Activated naive CD4-positive, alpha-beta T cell treated with anti-CD3 and anti-CD28 coated beads, Interleukin-2, amount 50 U/mL, for 72 hours (primary cell): ENCODE results near the gene GMEB2. TPM values are rescaled to one million over a fixed set of nuclear protein-coding genes. Genes with fewer than 3 reads are reported as not detected.

Experiments used
- ATAC-seq, 2 donors: fragments of 150-1000 bp; cut with Tn5 transposase; 2 replicates each; pipeline ENCODE4 v1.10.0; 2021; ENCODE audit warnings: mild to moderate bottlenecking in 2 of 2, moderate library complexity in 2 of 2
- DNase-seq, 2 donors: peaks; one replicate each; pipeline ENCODE4 v3.0.0; 2021 to 2022; ENCODE audit warnings: low spot score in 2 of 2
- H3K27ac Mint-ChIP-seq, 2 donors: one replicate each; pipeline ENCODE4 v1.8.0; 2022; ENCODE audit warnings: mild to moderate bottlenecking in 2 of 2, mixed read lengths in 2 of 2
- H3K36me3 Mint-ChIP-seq, 2 donors: one replicate each; pipeline ENCODE4 v1.8.0; 2022; ENCODE audit warnings: mixed read lengths in 2 of 2
- H3K9me3 Mint-ChIP-seq, 2 donors: one replicate each; pipeline ENCODE4 v1.8.0; 2022; ENCODE audit warnings: mixed read lengths in 2 of 2
- total RNA-seq, 2 donors: library from RNA; stranded (reverse); gene quantifications; one replicate each; pipeline ENCODE4 v1.2.3, GENCODE V29; 2022

GMEB2 gene
- total RNA-seq, 2 donors from 2014 or later = 11.3 to 24.0 TPM

DNA sequence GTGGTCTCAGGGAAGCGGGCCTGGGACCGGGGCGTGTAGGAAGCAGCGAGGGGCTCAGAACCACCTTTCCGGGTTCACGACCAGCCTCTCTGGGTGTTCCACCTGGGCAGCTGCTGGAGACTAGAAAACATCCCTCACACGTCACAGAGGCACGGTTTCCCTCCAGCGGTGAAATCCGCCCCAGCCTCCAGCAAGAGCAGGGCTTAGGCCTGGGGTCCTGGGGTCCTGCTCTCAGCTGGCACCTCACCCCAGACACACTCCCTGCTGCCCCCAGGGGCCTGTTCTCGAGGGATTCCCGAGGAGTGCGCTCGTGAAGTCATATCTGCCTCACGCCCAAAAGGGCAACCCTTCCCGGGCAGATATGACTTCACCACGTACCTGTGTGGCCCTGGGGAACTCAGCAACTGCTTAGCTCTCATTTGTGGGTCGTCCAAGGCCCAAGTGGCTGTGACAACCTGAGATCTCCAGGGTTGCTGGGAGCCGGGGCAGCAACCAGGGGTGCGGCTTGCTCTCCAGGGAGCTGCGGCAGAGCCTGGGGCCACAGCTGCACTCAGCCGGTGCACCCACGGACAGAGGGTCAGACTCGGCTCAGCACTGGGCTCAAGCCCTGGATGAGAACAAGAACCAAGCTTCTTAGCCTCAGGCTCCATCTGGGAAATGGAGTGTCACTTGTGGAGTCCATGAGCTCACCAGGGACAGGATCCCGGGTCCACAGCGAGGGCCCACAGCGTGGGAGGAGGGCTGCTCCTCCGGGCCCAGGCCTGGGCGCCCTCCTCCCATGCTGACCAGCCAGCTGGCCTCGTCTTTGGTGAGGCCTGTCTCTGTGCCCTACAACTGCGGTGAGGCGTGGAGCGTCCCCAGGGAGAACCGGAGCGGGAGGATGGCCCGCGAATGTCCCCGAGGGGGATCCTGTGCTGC, 72.3 kb downstream of the GMEB2 start:
- no peak overlapping the region for H3K27ac Mint-ChIP-seq
- no peak for DNase-seq
- no peak for ATAC-seq
- no peaks in the 10 kb centered on the region for H3K9me3 Mint-ChIP-seq
- no peaks in the 10 kb centered on the region for H3K36me3 Mint-ChIP-seq

DNA sequence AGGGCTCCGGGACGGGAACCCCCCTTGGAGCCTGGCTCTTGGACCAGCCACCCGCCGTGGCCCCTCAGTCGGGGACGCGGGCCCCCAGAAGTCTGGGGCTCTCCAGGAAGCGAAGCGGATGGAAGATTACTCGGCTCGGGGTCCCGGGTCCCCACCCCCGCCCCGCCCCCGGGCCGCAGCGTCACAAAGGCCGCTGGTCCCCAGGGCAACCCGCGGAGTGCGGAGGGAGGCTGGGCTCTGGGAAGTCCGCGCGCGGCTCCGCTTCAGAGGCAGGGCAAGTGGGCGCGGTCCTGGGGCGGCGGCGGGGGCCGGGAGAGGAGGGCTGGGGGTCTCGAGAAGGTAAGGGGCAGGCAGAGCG, 73.0 kb downstream of the GMEB2 start, which contains the start of gene FNDC11:
FNDC11 (plus strand) TSS at position 227 of the 358 bp plus-strand sequence. CDS start 1,505 bp downstream, outside the sequence.
- H3K36me3 Mint-ChIP-seq = no peaks in the 10 kb centered on the region
- H3K9me3 Mint-ChIP-seq = no peaks in the 10 kb centered on the region
- H3K27ac Mint-ChIP-seq = peak within 1 kb of the TSS in 1 of 2 donors; percentile 72
- ATAC-seq = peak; percentile 34 to 38
- no peak for DNase-seq

DNA sequence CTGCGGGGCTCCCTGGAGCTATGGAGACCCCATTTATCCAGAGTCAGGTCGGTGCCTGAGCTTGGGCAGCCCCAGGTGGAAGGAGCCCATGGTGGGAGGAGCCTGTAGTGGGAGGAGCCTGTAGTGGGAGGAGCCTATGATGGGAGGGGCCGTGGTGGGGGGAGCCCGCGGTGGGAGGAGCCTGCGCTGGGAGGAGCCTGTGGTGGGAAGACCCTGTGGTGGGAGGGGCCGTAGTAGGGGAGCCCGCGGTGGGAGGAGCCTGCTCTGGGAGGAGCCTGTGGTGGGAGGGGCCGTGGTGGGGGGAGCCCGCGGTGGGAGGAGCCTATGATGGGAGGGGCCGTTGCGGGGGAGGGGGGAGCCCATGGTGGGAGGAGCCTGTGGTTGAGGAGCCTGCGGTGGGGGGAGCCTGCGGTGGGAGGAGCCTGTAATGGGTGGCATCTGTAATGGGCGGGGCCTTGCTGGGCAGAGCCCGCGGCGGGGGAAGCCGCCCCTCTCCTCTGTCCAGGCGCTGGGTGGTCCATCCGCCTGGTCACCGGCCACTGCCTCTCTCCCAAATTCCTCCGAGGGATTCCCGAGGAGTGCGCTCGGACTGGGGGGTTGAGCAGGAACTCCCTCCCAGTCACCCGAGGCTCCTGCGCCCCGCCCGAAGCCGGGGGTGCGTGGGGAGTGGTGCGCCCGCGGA, 73.5 kb downstream of the GMEB2 start:
- Mint-ChIP-seq H3K36me3 (no peaks in the 10 kb centered on the region), H3K27ac (peak overlapping the region in 1 of 2 donors; percentile 72), H3K9me3 (no peaks in the 10 kb centered on the region)
- peak; percentile 43 to 78 for ATAC-seq
- peak in 1 of 2 donors; percentile 83 for DNase-seq

DNA sequence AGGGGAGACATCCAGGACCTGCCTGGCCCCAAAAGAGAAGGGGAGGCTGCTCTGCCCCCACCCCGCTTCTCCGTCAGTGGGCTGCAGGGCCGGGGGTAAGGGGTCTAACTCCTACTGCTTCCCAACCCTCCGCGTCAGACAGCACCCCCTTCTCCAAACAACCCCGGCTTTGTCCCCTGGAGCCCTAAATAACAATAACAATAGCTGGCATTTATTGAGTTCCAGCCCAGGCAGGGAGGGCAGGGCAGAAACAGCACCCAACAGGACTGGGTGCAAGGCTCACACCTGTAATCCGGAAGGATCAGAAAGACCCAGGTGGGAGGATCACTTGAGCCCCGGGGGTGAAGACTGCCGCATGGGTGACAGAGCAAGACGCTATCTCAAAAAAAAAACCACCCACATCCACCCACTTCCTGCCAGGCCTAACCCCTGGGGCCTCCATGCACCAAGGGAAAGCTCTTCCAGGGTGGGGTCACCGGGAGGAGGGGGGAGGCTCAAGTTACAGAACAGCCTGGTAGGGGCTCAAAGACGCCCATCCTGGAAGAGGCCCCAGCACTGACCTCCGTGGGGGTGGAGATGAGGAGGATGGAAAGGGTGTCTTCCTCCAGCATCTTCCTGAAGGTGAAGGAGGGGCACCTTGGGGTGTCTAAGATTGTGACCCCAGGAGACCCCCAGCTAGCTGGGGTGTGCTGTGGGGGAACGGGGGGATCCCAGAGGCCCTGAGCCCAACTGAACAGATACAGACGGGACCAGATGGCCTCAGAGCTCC, 74.2 kb downstream of the GMEB2 start:
- peak overlapping the region in 1 of 2 donors; percentile 72 for H3K27ac Mint-ChIP-seq
- H3K36me3 Mint-ChIP-seq = no peaks in the 10 kb centered on the region
- peak; percentile 14 to 36 for ATAC-seq
- DNase-seq = no peak
- no peaks in the 10 kb centered on the region for H3K9me3 Mint-ChIP-seq

DNA sequence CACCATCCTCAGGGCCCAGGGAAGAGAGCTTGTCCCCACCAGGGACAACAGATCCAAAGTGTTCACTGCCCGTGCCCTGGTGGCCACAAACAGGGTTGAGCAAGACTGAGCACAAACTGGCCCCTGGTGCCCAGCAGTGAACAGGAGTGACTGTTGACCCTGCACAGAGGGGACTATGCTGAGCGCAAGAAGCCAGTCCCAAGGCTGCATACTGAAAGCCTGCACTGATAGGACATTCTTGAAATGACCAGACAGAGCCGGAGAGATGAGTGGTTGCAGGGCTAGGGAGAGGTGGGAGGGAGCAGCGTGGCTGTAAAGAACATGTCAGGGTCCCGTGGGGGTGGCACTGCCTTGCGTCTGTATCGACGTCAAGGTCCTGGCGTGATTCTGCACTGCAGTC, 75.8 kb downstream of the GMEB2 start:
- no peak overlapping the region for H3K27ac Mint-ChIP-seq

DNA sequence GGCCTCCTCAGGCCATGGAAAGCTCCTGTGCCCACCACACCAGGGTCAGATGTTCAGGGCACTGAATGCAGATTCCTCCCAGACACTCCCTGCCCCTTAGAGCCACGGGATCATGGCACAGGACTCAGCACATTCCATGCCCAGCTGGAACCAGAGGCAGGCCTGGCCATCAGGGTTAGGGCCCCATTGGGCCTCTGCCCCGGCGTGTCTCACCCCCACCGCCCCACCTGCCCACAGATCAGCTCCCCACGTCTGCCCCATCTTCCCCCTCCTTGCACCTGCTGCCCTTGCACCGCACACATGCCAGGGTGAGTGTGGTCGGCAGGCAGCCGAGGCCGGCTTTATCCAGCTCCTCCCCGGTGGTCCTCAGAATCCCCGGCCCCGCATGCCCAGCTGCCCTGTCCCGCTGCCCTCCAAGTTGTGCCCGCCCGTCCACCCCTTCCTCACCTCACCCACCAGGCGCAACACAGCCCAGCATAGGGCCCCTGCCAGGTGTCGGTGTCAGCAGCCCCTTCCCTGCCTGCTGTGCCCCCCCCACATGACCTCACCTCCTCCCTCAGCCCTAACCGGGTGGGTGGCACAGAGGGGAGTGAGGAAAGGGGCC, 77.1 kb downstream of the GMEB2 start:
- Mint-ChIP-seq H3K27ac (no peak overlapping the region), H3K36me3 (no peaks in the 10 kb centered on the region), H3K9me3 (no peaks in the 10 kb centered on the region)
- ATAC-seq = no peak
- DNase-seq = no peak

More for the DNA sequence above, 75.8 kb downstream of the GMEB2 start:
- H3K9me3 Mint-ChIP-seq = no peaks in the 10 kb centered on the region
- no peaks in the 10 kb centered on the region for H3K36me3 Mint-ChIP-seq
- DNase-seq (no peak), ATAC-seq (no peak)

DNA sequence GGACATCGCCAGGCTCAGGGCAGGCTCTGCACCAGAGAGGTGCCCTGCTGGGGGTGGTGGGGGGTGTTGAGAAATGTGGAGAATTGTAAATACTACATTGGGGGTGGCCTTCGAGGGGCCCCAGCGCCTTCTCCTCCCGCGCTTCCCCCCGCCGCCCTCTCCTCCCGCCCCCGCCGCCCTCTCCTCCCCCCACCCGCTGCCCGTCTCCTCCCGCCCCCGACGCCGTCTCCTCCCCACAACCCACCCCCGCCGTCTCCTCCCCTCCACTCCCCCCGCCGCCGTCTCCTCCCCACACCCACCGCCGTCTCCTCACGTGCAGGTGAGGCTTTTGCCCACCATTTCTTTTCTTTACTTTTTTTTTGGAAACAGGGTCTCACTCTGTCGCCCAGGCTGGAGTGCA, 77.9 kb downstream of the GMEB2 start:
- no peak for ATAC-seq
- no peak overlapping the region for H3K27ac Mint-ChIP-seq
- H3K9me3 Mint-ChIP-seq = no peaks in the 10 kb centered on the region

DNA sequence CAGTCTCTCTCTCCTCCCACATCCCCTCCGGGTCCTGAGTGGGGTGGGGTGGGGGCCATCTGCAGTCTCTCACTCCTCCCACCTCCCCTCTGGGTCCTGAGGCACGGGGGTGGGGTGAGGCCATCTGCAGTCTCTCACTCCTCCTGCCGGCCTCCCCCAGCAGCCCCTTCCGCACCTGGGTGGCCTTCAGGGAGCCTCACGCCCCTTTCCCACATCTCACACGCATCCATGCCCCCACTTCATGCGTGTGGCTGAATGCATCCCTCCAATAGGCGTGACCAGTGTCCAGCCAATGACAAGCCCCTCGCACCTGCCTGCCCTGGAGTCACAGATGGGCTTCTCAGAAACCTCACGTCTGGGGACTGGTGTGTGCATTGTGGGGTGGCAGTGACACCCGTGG, 78.4 kb downstream of the GMEB2 start:
- DNase-seq = no peak
- H3K9me3 Mint-ChIP-seq = no peaks in the 10 kb centered on the region
- ATAC-seq = no peak
- no peak overlapping the region for H3K27ac Mint-ChIP-seq
- no peaks in the 10 kb centered on the region for H3K36me3 Mint-ChIP-seq

More for the DNA sequence above, 77.9 kb downstream of the GMEB2 start:
- H3K36me3 Mint-ChIP-seq = no peaks in the 10 kb centered on the region
- DNase-seq = no peak

DNA sequence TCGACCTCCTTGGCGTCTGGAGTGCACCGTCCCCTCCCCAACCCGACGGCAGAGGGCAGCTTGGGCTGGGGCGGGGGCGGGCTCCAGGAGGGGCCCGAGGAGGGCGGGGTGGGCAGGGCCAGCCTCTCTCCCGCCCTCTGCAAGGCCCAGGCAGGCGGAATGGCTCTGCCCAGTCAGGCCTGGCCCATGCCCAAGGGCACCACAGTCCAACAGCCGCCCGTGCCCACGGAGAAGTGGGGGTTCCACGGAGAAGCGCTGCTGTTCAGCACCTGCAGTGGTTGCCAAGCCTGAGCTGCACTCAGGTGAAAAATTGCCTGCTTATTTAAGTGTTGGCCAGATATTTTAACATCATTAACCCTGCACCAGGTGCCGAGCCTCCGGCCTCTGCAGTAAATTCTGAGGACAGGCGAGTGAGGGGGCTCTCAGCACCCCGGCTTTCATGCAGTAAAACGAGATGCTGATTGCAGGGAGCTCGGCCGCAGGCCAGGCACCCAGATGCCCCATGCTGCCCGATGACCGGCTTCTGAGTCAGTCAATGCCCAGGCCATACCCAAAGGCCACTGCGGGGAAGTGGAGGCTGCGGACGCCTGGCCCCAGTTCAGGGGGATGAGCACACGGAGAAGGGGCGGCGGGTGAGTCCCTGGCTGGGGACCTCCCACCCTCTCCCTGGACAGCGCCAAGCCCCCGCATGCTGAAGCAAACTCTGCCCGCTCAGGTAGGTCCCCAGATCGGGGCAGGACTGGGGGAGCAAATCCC, 79.0 kb downstream of the GMEB2 start, which contains the start of gene SRMS:
SRMS (minus strand) TSS at position 25 of the 756 bp plus-strand sequence. CDS start 286 bp downstream, outside the sequence.
- DNase-seq = no peak
- no peaks in the 10 kb centered on the region for H3K9me3 Mint-ChIP-seq
- ATAC-seq = no peak
- no peak within 1 kb of the TSS for H3K27ac Mint-ChIP-seq
- H3K36me3 Mint-ChIP-seq = no peaks in the 10 kb centered on the region

DNA sequence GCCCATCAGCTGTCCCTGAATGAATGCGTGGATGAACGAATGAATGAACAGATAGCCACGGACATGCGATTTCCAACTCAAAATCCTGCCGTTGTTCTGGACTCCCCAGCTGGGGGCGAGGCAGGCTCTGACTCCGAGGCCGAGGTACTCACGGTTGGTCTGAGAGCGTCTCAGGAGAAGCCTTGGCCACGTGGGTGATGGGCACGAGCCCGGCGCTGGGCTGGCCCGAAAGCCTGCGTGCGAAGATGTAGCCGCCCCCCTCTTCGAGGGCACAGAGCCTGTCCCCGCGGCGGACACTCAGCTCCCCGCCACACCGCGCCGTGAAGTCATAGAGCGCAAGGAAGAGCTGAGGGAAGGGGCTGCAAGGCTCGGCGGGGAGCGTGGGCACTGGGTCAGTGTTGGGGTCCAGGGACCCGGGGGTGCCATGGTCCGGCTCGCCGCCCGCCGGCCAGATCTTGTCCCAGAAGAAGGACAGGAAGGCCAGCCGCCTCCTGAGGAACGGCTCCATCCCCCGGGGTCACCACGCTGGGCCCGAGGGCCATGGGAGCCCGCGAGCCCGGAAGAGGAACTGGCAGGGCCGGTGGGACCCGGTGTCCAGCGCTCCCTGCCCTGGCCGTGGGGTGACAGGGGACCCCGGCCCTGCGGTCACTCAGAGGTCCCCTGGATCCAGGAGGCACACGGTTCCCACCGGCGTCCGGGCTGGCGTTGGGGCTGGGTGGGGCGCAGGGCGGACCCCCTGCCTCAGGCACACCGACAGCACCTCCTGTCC, 79.8 kb downstream of the GMEB2 start:
- no peak for ATAC-seq
- Mint-ChIP-seq H3K36me3 (no peaks in the 10 kb centered on the region), H3K9me3 (no peaks in the 10 kb centered on the region), H3K27ac (no peak overlapping the region)
- DNase-seq = no peak

DNA sequence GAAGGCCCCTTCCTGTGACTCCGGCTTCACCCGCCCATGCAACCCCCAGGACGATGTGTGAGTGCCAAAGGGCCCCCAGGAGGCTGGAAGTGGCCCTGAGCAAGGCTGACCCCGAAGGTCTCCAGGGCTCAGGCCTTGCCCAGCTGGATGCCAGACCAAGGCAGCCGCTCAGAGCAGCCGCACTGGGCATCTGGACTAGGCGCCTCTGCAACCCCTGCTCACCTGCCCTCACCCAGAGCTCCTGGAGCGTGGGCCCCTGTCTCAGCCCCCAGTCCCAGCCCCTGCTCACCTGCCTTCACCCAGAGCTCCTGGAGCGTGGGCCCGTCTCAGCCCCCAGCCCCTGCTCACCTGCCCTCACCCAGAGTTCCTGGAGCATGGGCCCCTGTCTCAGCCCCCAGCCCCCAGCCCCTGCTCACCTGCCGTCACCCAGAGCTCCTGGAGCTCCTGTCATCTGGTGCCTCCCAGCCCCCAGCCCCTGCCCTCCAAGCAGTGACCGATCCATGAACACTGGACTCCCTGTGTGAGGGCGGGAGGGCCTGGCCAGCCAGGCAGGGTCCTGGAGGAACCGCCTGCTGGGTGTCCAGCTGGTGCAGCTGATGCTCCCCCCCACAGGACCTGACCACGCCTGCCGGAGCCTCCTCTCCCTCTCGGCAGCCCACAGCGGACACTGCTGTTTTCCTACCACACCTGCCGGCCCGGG, 80.5 kb downstream of the GMEB2 start:
- H3K27ac Mint-ChIP-seq = no peak overlapping the region
- DNase-seq (no peak), ATAC-seq (no peak)
- H3K36me3 Mint-ChIP-seq = no peaks in the 10 kb centered on the region
- no peaks in the 10 kb centered on the region for H3K9me3 Mint-ChIP-seq

DNA sequence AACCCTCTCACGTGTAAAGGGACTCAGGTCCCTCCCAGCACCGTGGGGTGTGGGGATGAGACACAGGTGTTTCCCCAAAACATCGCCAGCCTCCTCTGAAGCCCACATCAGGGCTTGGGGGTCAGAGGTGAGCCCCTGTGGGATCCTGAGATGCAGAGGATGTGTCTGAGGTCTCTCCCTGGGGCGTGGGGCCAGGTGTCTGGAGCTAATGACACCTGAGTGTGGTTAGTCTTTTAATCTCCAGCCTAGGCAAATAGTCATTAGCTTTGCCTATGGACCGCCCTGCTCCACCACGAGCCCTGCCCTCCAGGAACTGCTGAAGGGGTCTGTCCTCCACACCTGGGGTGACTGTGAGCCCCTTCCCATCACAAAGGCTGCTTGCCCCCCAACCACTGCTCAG, 81.1 kb downstream of the GMEB2 start:
- Mint-ChIP-seq H3K36me3 (no peaks in the 10 kb centered on the region), H3K27ac (no peak overlapping the region), H3K9me3 (no peaks in the 10 kb centered on the region)
- ATAC-seq = no peak
- no peak for DNase-seq

DNA sequence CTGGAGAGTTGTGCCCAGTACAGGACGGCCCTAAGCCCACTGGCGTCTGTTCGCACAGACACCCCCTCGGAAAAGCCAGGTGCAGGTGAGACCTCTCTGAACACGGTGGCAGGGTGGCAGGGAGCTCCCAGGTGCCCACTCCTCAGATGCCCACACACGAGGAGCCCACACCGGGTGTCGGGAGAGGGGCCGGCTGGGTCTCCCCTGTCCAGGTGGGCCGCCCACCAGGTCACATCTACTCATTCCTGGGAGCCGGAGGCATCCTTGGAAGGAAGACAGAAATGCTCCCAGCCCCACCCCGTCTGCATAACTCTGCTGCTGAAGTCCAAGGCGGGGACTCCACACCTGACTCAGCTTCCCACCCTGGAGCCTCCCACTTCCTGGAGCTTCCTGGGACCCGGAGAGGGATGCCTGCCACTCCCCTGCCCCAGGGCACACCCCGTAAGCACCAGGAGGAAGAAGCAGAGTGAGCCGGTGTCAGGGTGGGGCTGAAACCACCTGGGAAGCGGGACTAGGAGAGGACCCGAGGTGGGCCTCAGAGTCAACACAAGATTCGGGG, 81.9 kb downstream of the GMEB2 start:
- ATAC-seq (no peak), DNase-seq (no peak)
- Mint-ChIP-seq H3K36me3 (no peaks in the 10 kb centered on the region), H3K27ac (no peak overlapping the region), H3K9me3 (no peaks in the 10 kb centered on the region)

DNA sequence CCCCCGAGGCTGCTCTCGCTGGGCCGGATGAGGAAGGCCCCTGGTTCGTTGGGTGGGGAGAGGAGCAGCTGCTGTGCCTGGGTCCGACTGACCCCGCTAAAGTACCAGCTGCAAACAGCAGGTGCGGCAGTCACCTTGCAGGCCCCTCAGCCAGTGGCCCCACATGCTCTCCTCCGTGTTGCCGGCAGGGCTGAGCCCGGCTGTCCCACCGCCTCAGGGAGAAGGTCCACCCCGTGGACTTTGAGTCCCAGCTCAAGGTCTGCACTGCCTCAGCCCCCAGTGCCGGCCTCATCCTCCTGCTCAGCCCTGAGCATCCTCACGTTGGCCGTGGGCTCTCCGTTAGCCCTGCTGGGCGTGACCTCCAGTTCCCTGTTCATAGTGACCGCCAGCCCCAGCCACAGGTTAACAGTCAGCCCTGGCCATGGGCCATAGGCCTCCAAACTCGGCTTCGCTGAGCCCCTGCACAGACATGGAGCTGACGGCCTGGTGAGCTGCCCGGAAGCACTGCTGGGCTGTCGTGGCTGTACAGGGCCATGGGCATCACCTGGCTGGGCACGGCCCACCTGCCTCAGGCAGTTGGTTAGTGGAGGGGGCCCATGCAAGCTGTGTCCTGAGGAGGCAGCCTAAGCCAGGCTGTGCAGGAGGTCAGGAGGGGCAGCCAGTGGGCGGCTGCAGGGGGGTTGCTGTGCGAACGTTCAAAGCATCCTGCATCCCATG, 82.5 kb downstream of the GMEB2 start:
- Mint-ChIP-seq H3K27ac (no peak overlapping the region), H3K9me3 (no peaks in the 10 kb centered on the region), H3K36me3 (no peaks in the 10 kb centered on the region)
- ATAC-seq (no peak), DNase-seq (no peak)
